IPS-20b (cell line): ENCODE measurements around the gene SLC20A1.

ENCODE experiments used
- H3K27ac ChIP-seq: one replicate; pipeline ENCODE4 v1.5.1; 2013; ENCODE audit warnings: low read length
- H3K27me3 ChIP-seq: 2 replicates; pipeline ENCODE4 v1.6.1; 2013; ENCODE audit warnings: mild to moderate bottlenecking, low read length, inconsistent platforms; ENCODE audit not compliant: insufficient read depth
- H3K36me3 ChIP-seq: 2 replicates; pipeline ENCODE4 v1.6.1; 2013; ENCODE audit warnings: low read depth, mild to moderate bottlenecking, inconsistent platforms, low read length, moderate library complexity; ENCODE audit not compliant: insufficient read depth
- H3K4me1 ChIP-seq: 2 replicates; pipeline ENCODE4 v1.6.1; 2013; ENCODE audit warnings: mild to moderate bottlenecking, control low read depth, inconsistent platforms, low read length, moderate library complexity; ENCODE audit not compliant: insufficient read depth
- H3K4me3 ChIP-seq: 2 replicates; pipeline ENCODE4 v1.5.1; 2013; ENCODE audit warnings: mild to moderate bottlenecking, low read length, inconsistent platforms
- H3K9ac ChIP-seq: 2 replicates; pipeline ENCODE4 v1.6.1; 2013; ENCODE audit warnings: low read depth, mild to moderate bottlenecking, inconsistent platforms, low read length, moderate library complexity
- H3K9me3 ChIP-seq: 2 replicates; pipeline ENCODE4 v1.6.1; 2013; ENCODE audit warnings: mild to moderate bottlenecking, low read depth, low read length, inconsistent platforms; ENCODE audit not compliant: insufficient read depth

The SLC20A1 gene

GRCh38 chr2:112627060-112628040, 18.4 kb upstream of the SLC20A1 start:
- Histone ChIP-seq H3K9ac (no peak overlapping the region), H3K4me3 (no peak overlapping the region), H3K36me3 (no peaks in the 10 kb centered on the region), H3K9me3 (no peaks in the 10 kb centered on the region), H3K27me3 (no peaks in the 10 kb centered on the region), H3K4me1 (peaks cover 14% of the 10 kb centered on the region; the same call in 1 of the 2 replicates), H3K27ac (no peak overlapping the region)

GRCh38 chr2:112629224-112629623, 16.5 kb upstream of the SLC20A1 start:
- Histone ChIP-seq H3K4me1 (peaks cover 14% of the 10 kb centered on the region; the same call in 1 of the 2 replicates), H3K27ac (no peak overlapping the region), H3K4me3 (no peak overlapping the region), H3K36me3 (no peaks in the 10 kb centered on the region), H3K27me3 (no peaks in the 10 kb centered on the region), H3K9ac (no peak overlapping the region), H3K9me3 (no peaks in the 10 kb centered on the region)

GRCh38 chr2:112629823-112630222, 15.9 kb upstream of the SLC20A1 start:
- Histone ChIP-seq H3K4me1 (peaks cover 14% of the 10 kb centered on the region; the same call in 1 of the 2 replicates), H3K4me3 (no peak overlapping the region), H3K27ac (no peak overlapping the region), H3K9me3 (no peaks in the 10 kb centered on the region), H3K27me3 (no peaks in the 10 kb centered on the region), H3K36me3 (no peaks in the 10 kb centered on the region), H3K9ac (peak overlapping the region; percentile 16; the same call in 1 of the 2 replicates)

GRCh38 chr2:112630268-112630667, 15.5 kb upstream of the SLC20A1 start:
- H3K9me3 ChIP-seq, result no peaks in the 10 kb centered on the region
- H3K36me3 ChIP-seq, result no peaks in the 10 kb centered on the region
- H3K27ac ChIP-seq, result no peak overlapping the region
- no peak overlapping the region for H3K4me3 ChIP-seq
- H3K4me1 ChIP-seq, result peaks cover 14% of the 10 kb centered on the region; the same call in 1 of the 2 replicates
- no peaks in the 10 kb centered on the region for H3K27me3 ChIP-seq
- peak overlapping the region; percentile 16; the same call in 1 of the 2 replicates for H3K9ac ChIP-seq

- no peaks in the 10 kb centered on the region for H3K27me3 ChIP-seq
- no peaks in the 10 kb centered on the region for H3K36me3 ChIP-seq
- no peak overlapping the region for H3K9ac ChIP-seq
- H3K27ac ChIP-seq, result no peak overlapping the region
- H3K4me3 ChIP-seq, result no peak overlapping the region
- no peaks in the 10 kb centered on the region for H3K9me3 ChIP-seq
- H3K4me1 ChIP-seq, result peaks cover 14% of the 10 kb centered on the region; the same call in 1 of the 2 replicates
Observed at GRCh38 chr2:112633708-112634107, 12.0 kb upstream of the SLC20A1 start.

GRCh38 chr2:112634153-112634873, 11.4 kb upstream of the SLC20A1 start:
- Histone ChIP-seq H3K27ac (no peak overlapping the region), H3K4me3 (no peak overlapping the region), H3K27me3 (no peaks in the 10 kb centered on the region), H3K36me3 (no peaks in the 10 kb centered on the region), H3K4me1 (peaks cover 14% of the 10 kb centered on the region; the same call in 1 of the 2 replicates), H3K9ac (no peak overlapping the region), H3K9me3 (no peaks in the 10 kb centered on the region)

GRCh38 chr2:112634874-112635157, 10.9 kb upstream of the SLC20A1 start:
- Histone ChIP-seq H3K9ac (no peak overlapping the region), H3K27me3 (no peaks in the 10 kb centered on the region), H3K27ac (no peak overlapping the region), H3K36me3 (no peaks in the 10 kb centered on the region), H3K4me3 (no peak overlapping the region), H3K9me3 (no peaks in the 10 kb centered on the region), H3K4me1 (peaks cover 12% of the 10 kb centered on the region; the same call in 1 of the 2 replicates)

- Histone ChIP-seq H3K27ac (no peak overlapping the region), H3K4me3 (no peak overlapping the region), H3K9me3 (no peaks in the 10 kb centered on the region), H3K9ac (no peak overlapping the region), H3K4me1 (no peaks in the 10 kb centered on the region; the same call in 1 of the 2 replicates), H3K36me3 (no peaks in the 10 kb centered on the region), H3K27me3 (no peaks in the 10 kb centered on the region)
Observed at GRCh38 chr2:112636605-112637288, 9.0 kb upstream of the SLC20A1 start.

- Histone ChIP-seq H3K27ac (no peak overlapping the region), H3K36me3 (no peaks in the 10 kb centered on the region), H3K9ac (no peak overlapping the region), H3K9me3 (no peaks in the 10 kb centered on the region), H3K4me1 (no peaks in the 10 kb centered on the region), H3K27me3 (no peaks in the 10 kb centered on the region), H3K4me3 (no peak overlapping the region)
Observed at GRCh38 chr2:112637289-112637660, 8.5 kb upstream of the SLC20A1 start.

- Histone ChIP-seq H3K27ac (no peak overlapping the region), H3K9me3 (no peaks in the 10 kb centered on the region), H3K4me1 (peaks cover 11% of the 10 kb centered on the region), H3K4me3 (no peak overlapping the region), H3K27me3 (peaks cover 14% of the 10 kb centered on the region; the same call in 1 of the 2 replicates), H3K9ac (no peak overlapping the region), H3K36me3 (no peaks in the 10 kb centered on the region)
Observed at GRCh38 chr2:112639936-112640335, 5.8 kb upstream of the SLC20A1 start.

GRCh38 chr2:112640467-112640799, 5.3 kb upstream of the SLC20A1 start:
- Histone ChIP-seq H3K36me3 (no peaks in the 10 kb centered on the region), H3K4me3 (no peak overlapping the region), H3K4me1 (peaks cover 11% of the 10 kb centered on the region), H3K27ac (no peak overlapping the region), H3K9me3 (no peaks in the 10 kb centered on the region), H3K9ac (no peak overlapping the region), H3K27me3 (peaks cover 15% of the 10 kb centered on the region; the same call in 1 of the 2 replicates)
